Stomach (tissue), 4 donors: ENCODE measurements around the gene KLF9.

ENCODE experiments used
- CTCF ChIP-seq, 7 experiments: fragments of 450-650 bp in 4 of 7; fragments of 200-600 bp in 3 of 7; sonication (generic) in 3 of 7; IDR thresholded peaks; one replicate each; pipeline ENCODE4 v1.5.1; 2016 to 2019; ENCODE audit warnings: antibody characterized with exemption in 7 of 7, control low read depth in 2 of 7, mild to moderate bottlenecking in 1 of 7
- EP300 ChIP-seq: sonication (generic); formaldehyde crosslinking; IDR thresholded peaks from one replicate; pipeline ENCODE4 v1.6.1; 2017; ENCODE audit warnings: antibody characterized with exemption

GRCh38 chr9:70404261-70404660, 10.2 kb downstream of the KLF9 start:
- TF ChIP-seq CTCF (IDR thresholded peaks at IDR 0.05) (no peak), EP300 (no peak)
